Measurements from ENCODE around the gene BBLN.
"Not testable (repeated sequence)": the region's sequence is repeated elsewhere in the genome, so short reads cannot be mapped to it uniquely, and the experiment has no call there.

BBLN gene

DNA sequence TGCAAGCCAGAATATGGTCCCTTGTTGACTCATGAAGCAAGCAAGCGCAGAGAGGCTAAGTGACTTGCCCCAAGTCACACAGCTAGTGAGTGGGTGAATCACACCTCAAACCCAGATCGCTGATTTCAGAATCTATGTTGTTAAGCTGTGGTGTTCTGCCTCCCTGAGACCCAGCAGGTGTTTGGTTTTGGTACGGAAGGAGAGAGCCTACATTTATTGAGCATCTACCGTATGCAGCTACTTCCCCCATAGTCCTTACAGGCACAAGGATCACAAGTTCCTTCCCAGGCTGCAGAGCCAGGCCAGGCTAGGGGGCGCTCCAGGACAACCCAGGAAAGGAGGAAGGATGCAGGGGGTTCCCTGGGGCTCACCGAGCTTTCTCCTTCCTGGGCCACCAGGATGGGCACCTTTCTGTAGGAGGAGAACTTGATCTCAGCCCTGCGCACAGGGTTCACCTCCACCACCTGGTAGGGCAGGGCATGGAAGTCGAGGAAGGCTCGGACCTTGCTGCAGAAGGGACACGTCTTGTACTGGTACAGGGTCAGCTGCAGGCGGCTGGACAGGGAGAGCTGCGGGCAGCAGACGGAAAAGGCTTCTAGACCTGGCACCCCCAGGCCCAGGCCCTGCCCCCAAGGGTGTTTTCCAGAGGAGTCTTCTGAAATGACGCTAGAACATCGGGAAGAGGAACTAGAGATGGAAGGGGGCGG lies 35.0 kb upstream of the BBLN start:
- no peak for DNase-seq (ENCODE audit: low read depth)

DNA sequence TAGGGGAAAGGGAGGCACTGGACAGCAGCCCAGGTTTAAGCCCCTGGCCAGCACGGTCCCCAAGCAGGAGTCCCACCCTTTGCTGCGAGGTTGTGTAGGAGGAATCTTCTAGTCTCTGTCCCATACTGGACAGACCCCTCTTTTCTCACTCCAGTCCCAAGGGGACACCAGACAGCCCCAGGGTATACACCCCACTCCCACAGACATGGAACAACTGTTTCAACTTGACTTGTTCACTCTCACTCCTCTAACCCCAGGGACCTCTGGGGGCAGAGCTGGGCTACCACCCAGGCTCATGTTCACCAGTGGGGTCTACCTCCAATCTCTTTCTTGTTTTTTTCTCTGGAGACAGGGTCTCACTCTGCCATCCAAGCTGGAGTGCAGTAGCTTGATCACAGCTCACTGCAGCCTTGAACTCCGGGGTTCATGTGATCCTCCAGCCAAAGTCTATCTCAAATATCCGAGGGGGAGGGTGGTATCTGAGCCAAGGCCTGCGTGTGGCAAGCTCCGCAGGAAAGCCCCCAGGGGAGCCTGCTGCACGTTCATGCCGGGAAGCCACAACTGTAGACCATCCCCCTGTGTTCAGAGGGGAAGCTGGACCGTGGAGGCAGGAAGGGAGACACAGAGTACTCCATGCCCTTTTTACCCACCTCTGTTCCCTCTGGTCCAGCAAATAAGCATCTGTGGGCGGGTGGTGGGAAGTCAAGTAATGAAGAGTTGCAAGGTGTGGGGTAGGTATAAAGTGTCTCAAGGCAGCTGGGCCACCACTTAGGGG lies 34.3 kb upstream of the BBLN start:
- no peak for DNase-seq (ENCODE audit: low read depth)

DNA sequence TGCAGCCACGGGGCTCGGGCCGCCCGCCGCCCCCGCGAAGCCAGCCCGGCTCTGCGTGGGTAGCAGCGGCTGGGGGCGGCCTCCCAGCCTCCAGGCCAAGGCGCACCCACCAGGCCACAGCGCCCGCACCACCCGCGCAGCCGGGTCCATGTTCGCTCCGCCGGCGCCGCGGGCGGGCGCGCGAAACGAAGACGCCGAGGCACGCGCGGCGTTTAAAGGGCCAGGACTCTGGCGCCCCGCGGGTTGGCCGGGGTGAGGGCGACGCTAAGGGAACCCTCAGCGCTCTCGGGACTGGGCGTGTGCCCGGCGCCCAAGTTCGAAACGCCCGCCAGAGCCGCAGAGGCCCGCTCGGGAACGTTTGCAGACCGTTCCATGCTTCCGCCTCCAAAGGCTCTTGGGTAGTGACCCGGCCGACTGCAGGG lies 32.5 kb upstream of the BBLN start, which contains the start of gene PTGES2:
PTGES2 (minus strand) TSS at position 162 of the 422 bp plus-strand sequence; CDS start at position 150, 12 bp downstream.
- DNase-seq (ENCODE audit: low read depth), result peak; percentile 57

DNA sequence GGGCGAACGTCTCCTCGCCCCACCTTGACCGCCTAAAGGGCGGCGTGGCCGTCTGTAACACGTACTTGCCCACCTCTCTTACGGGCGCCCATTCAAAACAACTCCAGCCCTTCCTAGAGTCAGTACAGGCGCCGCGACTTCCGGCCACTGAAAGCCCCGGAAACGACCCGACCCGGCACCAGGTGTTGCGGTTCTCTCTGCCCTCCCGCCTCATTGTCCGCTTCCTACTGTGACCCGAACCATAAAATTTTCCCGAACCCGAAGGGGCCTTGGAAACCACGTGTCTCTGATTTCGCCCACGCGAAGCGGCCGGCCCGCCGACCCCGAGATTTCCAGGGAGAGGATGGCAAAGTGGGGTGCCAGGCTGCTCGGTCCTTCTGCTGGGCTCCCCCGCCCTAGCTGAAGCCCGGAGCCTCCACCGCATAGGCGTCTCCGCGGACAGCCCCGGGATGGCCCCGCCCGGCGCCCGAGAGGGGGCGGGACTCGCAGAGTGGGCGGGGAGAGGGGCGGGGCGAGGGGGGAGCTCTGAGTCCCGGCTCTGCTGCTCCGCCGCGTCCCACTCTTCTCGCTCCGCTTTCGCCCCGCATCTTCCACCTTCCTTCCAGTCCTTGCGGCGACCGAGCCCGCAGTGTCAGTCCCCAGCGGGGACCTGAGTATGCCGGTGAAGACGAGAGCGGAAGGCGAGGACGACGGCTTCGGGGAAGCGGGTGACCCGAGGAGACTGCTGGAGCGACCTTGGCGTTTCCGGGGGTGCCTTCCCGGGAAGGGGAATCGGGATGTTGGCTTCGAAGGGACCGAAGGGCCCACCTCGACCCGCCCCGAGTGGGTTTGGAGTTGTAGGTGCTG lies 31.9 kb upstream of the BBLN start:
- DNase-seq (ENCODE audit: low read depth), result peak; percentile 65

DNA sequence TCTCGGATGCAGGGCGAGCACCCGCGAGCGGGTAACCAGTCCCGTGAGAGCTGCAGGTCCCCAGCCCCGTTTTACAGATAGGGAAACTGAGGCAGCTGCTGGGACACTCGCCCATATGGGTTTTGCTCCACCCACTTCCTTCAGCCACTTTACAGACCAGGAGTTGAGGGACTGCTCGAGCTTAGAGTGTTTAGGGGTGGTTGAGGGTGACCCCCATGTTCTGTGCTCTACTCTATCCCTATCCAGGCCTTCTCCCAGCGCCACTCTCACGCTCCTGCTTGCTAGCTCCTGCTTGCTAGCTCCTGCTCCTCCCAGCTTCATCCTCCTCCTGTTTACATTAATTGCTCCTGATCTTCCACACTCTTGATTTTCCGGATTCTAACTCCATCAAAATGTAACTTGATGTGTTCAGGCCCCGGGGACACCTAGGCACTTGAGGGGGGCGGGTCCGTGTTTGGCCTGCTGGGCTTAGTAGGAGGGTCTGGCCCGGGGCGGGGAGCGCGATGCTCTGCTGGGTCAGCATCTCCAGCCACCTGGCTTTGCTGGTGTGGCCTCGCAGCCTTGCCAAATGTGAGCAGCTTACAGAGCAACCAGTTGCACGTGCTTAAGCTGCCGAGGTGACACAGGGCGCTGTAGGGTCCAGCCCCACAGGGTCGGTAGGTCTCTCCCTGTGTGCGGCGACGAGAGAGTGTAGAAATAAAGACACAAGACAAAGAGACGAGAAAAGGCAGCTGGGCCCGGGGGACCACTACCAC lies 31.1 kb upstream of the BBLN start:
- DNase-seq (ENCODE audit: low read depth), result no peak

DNA sequence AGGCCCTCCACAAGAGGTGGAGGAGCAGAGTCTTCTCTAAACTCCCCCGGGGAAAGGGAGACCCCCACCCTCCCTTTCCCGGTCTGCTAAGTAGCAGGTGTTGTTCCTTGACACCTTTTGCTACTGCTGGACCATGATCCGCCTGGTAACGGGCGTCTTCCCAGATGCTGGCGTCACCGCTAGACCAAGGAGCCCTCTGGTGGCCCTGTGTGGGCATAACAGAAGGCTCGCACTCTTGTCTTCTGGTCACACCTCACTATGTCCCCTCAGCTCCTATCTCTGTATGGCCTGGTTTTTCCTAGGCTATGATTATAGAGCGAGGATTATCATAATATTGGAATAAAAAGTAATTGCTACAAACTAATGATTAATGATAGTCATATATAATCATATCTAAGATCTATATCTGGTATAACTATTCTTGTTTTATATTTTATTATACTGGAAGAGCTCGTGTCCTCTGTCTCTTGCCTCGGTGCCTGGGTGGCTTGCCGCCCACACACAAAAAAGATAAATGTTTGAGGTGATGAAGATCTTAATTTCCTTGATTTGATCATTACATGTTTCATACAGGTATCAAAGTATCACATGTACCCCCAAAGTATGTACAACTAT lies 30.0 kb upstream of the BBLN start:
- DNase-seq (ENCODE audit: low read depth), result not testable (repeated sequence)

DNA sequence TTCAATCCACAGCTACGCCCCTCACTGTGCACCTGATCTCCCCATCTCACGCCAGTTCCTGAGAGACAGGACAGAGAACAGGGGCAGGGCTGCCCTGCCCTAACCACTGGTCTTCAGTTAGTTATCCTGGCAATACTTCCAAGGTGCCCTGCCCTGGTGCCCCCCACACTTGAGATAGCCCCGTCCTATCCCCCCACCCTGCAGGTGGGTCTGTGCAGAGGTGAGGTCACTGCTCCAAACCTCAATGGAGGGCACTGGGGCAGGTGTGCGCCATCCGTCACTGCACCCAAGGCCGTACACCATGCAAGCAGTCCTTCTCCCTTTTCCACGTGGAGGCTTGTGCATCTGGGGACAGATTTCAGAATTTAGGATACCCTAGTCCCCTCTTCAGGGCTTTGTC lies 29.4 kb upstream of the BBLN start:
- DNase-seq (ENCODE audit: low read depth), result not testable (repeated sequence)

DNA sequence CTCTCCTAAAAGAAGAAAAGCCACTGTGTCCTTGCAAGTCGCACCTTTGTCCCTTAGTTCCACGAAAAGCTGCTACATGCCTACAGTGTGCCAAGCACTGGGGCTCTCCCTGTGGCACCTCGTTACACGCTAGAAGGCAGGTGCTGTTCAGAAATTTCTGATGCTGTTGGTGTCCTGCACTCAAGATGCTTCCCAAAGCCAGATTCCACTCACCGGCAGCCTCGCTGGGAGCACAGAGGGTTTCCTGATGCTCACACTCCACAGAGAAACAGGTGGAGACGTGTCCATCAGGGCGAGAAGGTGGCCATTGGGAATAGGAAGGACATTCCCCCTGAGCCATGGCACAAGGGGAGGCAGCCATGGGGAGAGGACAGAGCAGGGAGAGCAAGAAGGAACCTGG lies 28.7 kb upstream of the BBLN start:
- DNase-seq (ENCODE audit: low read depth), result not testable (repeated sequence)

DNA sequence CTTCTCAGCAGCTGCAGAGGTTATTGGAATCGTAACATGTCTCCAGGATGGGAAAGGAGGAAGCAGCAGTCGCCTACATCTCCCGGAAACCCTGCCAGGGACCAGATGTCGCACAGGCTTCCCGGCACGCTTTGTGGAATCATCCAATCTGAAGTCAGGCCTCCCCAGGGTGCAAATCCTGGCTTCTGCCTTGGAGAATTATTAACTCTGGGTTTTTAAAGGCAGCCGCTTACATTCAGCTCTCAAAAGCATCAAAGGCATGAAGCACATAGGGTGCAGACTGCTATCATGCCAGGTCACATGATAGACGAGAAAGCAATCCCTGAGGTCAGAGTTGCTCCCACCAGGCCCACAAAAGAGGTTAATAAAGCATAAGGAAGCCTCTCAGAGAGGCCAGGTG lies 27.9 kb upstream of the BBLN start:
- not testable (repeated sequence) for DNase-seq (ENCODE audit: low read depth)

DNA sequence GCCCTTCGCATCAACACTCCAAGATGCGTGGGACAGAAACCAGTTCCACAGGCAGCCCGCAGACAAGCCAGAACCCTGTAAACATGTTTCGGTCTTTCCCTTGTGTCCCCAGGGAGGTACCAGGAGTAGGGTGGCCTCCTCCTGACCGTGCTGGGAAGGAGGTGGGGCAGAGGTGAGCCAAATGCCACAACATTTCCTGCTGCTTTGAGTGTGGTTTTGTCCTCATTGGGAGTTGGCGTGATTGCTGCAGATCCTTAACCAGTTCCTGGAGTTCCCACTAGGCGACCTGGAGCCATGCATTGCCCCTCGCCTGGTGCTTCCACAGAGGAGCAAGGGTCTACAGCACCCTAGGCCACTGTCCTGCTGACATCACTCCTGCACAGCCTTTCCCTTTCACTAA lies 24.5 kb upstream of the BBLN start:
- not testable (repeated sequence) for DNase-seq (ENCODE audit: low read depth)

DNA sequence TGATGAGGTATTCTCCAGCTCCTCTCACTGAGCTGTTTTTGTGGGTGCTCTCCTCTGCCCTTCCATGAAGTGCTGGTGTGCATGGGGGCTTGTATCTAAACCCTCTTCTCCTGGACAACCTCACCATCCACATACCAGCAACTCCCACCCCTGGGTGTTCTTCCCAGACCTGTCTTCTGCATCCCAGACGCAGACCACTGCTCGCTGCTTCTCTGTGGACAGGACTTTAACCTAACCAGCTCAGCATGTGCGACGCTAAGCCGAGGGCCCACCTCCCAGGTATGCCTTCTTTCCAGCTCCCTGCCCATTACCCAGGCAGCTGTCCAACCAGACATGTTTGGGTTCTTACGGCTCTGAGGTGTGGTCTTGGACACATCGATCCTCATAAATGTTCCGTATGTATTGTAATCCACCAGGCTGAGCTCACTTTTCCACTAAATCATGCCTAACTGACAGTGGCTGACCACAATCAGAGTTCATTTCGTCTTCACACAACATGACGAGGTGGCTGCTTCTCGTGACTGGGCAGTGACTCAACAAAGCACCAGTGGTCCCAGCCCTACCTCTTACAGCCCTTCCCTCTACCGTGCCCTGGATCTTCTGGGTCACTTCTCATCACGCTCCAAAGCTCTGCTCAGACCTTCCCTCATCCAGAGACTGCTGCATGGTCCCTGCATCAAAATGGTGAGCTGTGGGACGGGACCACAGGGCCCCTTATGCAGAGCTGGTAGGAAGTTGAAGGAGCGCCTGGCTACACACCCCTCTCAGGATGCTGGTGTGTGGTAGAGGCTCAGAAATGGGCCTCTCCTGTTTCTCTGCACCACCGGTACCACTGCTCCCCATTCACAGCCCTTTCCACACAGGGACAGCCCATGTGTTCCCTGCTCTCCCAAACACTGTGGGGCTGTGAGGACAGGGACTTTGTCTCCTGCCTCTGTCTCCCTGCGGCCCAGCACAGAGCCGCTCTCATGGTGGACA lies 23.0 kb upstream of the BBLN start:
- no peak for DNase-seq (ENCODE audit: low read depth)

DNA sequence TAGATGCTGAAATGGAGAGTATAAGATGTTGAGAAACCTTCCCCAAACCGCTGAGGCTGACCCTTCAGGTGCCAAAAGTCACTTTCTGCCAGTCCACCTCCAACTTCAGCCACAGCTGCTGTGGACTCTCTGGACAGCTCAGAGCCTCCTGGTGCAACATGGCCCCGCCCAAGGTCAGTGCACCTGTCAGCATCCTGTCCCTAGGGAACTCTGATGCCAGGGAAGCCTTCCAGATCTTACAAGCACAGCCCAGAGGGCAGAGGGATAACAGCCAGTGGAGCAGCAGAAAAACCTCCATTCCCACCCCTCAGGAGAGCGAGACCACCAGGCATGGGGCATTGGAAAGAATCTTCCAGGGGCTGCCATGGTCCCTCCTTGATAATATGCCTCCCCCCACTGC lies 22.1 kb upstream of the BBLN start:
- DNase-seq (ENCODE audit: low read depth), result no peak

DNA sequence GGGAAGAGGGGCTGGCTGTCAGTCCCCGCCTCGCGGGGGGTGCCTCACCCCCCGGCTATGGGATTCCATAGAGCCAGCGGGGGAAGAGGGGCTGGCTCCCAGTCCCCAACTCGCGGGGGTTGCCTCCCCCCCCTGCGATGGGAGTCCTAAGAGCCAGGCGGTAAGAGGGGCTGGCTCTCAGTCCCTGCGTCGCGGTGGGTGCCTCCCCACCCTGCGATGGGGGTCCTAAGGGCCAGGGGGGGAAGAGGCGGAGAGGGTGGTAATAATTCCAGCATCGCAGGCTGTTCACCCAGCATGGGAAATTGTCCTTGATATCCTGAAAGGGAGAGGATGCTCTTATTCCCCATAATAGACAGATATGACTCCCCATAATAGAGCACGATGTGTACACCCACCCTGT lies 20.4 kb upstream of the BBLN start:
- no peak for DNase-seq (ENCODE audit: low read depth)

DNA sequence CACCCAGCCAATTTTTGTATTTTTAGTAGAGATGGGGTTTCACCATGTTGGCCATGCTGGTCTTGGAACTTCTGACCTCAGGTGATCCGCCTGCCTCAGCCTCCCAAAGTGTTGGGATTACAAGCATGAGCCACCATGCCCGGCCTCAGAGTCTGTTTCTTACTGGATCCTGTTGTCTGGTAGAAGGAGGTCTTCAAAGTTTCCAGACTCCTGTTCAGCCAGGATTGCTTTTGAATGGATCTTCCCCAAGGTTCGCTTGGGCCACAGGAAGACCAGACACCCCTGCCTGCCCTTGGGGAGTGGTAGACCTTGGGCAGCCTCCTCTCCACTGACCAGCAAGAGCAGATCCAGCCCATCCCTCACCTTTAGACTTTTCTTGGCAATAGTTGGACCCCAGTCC lies 18.5 kb upstream of the BBLN start:
- no peak for DNase-seq (ENCODE audit: low read depth)

DNA sequence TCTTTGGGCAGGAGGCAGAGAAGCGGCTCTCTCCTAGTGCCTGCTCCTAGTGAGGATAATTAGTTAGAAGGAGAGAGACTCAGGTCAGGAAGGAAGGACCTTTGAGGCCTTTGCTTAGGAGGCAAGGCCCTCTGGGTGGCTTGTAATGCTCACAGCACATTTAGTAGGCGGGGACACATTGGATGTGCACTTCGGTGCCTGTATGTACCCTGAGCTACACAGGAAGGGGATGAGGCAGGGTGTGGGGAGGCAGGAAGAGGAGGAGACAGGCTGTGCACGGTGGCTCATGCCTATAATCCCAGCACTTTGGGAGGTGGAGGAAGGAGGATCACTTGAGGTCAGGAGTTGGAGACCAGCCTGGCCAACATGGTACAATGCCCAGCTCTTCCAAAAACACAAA lies 18.0 kb upstream of the BBLN start:
- no peak for DNase-seq (ENCODE audit: low read depth)

DNA sequence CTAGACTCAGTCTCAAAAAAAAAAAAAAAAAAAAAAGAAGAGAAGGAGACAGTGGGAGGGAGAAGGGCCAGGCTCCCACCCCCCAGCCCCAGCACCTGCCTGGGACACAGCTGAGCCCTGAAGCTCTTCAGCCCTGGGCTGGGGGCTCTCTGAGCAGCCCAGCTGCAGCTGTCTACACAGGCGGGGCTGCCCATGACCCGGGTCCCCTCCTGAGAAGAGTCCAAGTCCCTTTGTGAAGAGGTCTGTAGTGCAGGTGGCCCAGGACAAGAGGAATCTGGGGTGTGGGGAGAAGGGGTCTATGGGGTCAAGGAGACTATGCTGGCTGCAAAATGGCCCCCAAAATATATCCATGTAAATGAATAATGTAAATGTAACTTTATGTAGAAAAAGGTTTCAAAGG lies 17.5 kb upstream of the BBLN start:
- DNase-seq (ENCODE audit: low read depth), result no peak

DNA sequence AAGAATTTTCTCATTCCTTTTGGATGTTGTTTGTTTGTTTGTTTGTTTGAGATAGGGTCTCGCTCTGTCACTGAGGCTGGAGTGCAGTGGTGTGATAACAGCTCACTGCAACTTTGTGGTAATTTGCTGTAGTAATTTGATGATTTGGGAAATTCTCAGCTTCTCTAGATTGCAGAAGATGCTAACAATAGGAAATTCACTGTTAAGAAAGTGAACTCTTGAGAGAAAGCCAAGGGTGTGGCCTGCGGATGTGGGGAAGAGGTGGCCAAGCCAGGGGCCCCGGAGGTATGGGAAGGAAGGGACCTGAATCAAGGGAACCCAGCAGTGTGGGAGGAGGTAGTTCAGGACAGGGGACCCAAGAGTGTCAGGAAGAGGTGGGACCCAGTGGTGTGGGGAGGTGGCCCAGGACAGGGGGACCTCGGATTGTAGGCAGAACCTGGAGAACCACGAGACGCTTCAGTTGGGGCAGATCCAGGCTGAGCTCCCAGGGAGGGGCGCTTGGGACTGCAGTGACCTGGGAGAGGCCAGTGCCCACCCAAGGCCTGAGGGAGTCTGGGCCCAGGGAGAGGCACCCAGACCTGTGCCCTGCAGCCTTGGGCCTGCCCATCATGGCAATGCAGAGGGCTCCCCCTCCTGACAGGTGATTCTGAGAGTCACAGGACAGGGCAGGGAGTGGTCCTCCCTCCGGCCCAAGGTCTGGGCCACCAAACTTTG lies 16.4 kb upstream of the BBLN start:
- no peak for DNase-seq (ENCODE audit: low read depth)

DNA sequence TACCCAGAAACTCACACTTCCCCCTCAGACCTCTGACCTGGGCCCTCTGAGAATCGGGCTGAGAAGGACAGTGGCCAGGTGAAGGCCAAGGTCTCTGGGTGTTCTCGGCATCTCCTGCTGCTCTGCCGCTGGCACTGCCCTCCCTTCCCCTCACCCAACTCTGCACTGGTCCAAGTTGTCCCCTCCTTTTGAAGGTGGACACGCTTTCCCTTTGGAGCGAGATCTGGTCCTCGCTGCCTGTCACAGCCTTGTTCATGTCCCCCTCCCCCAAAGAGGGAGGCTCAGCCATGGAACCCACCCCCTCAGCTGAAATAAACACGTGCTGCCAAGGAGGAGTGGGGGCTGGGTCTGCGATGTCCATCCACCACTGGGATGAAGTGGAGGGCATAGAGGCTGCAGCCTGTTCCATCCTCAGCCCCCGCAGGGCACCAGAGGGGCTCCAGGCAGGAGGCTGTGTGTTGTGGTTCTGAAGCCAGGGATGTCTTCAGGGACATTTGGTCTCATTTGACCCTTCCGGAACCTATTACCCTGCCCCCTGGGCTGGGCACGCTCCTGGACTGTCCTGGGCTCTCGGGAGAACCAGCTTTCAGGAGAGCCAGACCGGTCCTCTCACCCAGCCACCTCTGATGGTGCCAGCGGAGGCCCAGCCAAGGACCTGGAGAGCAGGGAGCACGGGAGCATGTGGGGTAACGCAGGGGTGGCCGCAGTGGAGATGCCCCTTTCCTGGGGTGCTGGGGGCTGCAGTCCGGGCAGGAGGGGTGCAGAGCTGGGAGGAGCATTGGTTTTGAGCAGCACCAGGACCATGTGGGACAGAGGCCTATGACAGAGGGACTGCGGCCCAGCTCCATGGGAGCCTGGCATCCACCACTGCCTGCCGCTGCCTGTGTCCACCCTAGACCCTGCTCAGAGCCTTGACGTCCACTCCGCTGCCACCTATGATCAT lies 15.6 kb upstream of the BBLN start:
- no peak for DNase-seq (ENCODE audit: low read depth)

Measured in stimulated activated CD8-positive, alpha-beta memory T cell treated with anti-CD3 and anti-CD28 coated beads, Interleukin-7, amount 100 ng/mL, for 24 hours (primary cell).